WERI-Rb-1 (cell line): ENCODE data around the gene ABCG1.

ENCODE experiments used
- DNase-seq: peaks from one replicate; pipeline ENCODE4 v3.0.0-alpha.2; 2020
- H3K27ac ChIP-seq: fragments of 250-450 bp; sonication (Bioruptor Pico); 2 replicates; pipeline ENCODE4 v1.5.1; 2020; ENCODE audit warnings: mild to moderate bottlenecking, moderate library complexity
- H3K27me3 ChIP-seq: fragments of 250-450 bp; sonication (Bioruptor Pico); 2 replicates; pipeline ENCODE4 v1.5.1; 2021; ENCODE audit warnings: mild to moderate bottlenecking, low read depth, moderate library complexity; ENCODE audit not compliant: insufficient read depth, severe bottlenecking
- H3K36me3 ChIP-seq: fragments of 250-450 bp; sonication (Bioruptor Pico); 2 replicates; pipeline ENCODE4 v1.5.1; 2020; ENCODE audit warnings: mild to moderate bottlenecking, moderate library complexity
- H3K4me3 ChIP-seq: 2 replicates; pipeline ENCODE4 v1.5.1; 2011; ENCODE audit warnings: low read depth, mild to moderate bottlenecking, control low read depth, low read length
- H3K9me3 ChIP-seq: fragments of 250-450 bp; sonication (Bioruptor Pico); 2 replicates; pipeline ENCODE4 v1.5.1; 2021; ENCODE audit warnings: mild to moderate bottlenecking, moderate library complexity; ENCODE audit not compliant: severe bottlenecking
- CTCF ChIP-seq: IDR thresholded peaks from 2 replicates; pipeline ENCODE4 v1.5.1; 2011; ENCODE audit warnings: low read depth, mild to moderate bottlenecking, control low read depth, inconsistent platforms, low read length

The ABCG1 gene

DNA sequence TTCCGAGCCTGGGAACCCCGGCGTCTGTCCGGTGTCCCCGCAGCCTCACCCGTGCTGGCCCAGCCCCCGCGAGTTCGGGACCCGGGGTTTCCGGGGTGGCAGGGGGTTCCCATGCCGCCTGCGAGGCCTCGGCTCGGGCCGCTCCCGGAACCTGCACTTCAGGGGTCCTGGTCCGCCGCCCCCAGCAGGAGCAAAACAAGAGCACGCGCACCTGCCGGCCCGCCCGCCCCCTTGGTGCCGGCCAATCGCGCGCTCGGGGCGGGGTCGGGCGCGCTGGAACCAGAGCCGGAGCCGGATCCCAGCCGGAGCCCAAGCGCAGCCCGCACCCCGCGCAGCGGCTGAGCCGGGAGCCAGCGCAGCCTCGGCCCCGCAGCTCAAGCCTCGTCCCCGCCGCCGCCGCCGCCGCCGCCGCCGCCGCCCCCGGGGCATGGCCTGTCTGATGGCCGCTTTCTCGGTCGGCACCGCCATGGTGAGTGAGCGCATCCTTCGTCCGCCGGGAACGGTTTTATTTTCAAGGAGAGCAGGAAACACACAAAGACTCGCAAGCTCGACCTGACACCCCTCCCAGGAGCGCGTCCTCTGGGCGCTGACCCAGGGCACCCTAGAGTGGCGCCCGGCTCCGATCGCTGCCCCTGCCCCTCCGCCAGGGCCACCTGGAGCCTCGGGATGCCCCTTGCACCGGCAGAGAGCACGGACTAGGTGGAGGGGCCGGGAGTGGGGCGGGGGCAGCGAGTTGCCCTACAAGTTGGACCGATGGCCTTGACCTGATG is at the start of gene ABCG1:
ABCG1 (plus strand) TSS at position 305 of the 770 bp plus-strand sequence; CDS start at position 428, 123 bp downstream.
- H3K36me3 ChIP-seq: peaks cover 3% of the 10 kb centered on the region; the same call in 1 of the 2 replicates
- peak within 1 kb of the TSS; percentile 20 for H3K27ac ChIP-seq
- H3K9me3 ChIP-seq: peaks cover 11% of the 10 kb centered on the region
- H3K4me3 ChIP-seq: peak within 1 kb of the TSS; percentile 81
- H3K27me3 ChIP-seq: no peaks in the 10 kb centered on the region
- peak; percentile 60 for DNase-seq
- TF ChIP-seq CTCF: no peak

DNA sequence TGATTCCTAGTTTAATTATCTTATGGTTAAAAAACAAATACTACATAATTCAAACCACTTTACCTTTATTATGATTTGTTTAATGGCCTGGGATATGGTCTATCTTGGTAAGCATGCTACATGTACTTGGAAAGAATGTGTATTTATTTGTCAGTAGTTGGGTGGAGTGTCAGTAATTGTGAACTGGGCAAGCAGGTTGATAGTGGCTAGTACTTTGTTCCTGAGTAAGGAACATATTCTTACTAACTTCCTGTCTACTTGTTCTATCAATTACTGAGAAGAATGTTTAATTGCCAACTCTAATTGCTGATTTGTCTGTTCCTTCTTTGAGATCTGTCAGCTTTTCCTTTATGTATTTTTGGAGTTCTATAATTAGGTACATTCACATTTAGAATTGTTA is 49.2 kb upstream of the ABCG1 start:
- H3K27me3 ChIP-seq: no peaks in the 10 kb centered on the region
- no peaks in the 10 kb centered on the region for H3K36me3 ChIP-seq
- no peak for TF ChIP-seq CTCF
- H3K27ac ChIP-seq: no peak overlapping the region
- H3K4me3 ChIP-seq: no peak overlapping the region
- no peak for DNase-seq
- H3K9me3 ChIP-seq: no peaks in the 10 kb centered on the region

DNA sequence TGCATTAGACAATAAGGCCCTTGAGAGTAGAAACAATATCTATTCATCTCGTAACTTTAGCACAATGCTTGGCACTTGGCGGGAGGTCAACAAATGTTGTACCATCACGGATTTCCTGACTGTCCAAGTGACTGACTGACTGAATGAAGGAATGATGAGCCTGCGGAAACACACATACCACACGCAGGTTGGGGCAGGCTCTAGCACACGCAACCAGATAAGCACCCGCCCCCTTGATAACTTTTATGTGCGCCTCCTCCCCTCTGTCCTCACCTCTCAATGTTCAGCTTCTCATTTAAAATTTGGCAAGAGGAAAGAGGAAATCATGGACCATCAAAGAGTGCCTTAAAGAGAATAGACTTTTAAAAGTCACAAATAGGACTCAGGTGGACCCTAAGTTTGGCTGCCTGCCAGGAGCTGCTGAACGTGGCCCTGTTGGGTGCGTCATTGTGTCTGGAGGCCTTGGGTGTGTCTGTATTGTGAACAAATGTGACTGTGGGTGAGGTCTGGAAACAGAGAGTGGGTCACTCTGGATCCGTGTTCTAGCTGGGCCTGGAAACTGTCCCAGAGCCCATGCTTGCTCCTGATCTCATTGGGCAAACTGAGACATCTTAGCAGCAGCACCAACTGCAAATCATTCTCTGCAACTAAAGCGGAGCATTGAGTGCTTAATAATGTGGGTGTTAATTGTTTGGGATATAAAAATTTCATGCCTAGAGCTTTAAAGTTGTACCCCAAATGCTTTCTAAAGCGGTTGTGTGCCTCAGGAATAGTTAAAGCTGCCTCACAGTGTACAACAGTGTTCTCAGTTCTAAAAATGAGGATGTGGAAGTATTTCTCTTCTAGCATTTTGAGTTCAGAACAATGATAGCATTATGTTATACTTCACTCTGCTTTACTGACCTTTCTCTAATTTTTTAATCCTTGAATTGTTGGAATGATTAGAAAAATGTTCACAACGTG is 47.6 kb upstream of the ABCG1 start:
- no peaks in the 10 kb centered on the region for H3K27me3 ChIP-seq
- no peaks in the 10 kb centered on the region for H3K36me3 ChIP-seq
- no peak for TF ChIP-seq CTCF
- H3K4me3 ChIP-seq: no peak overlapping the region
- H3K9me3 ChIP-seq: no peaks in the 10 kb centered on the region
- no peak overlapping the region for H3K27ac ChIP-seq
- no peak for DNase-seq

GRCh38 chr21:42172596-42173483 is 46.1 kb upstream of the ABCG1 start:
- DNase-seq: no peak
- no peak for TF ChIP-seq CTCF
- H3K4me3 ChIP-seq: no peak overlapping the region
- no peak overlapping the region for H3K27ac ChIP-seq
- H3K27me3 ChIP-seq: no peaks in the 10 kb centered on the region
- H3K9me3 ChIP-seq: no peaks in the 10 kb centered on the region
- H3K36me3 ChIP-seq: no peaks in the 10 kb centered on the region

GRCh38 chr21:42174173-42174572 is 44.8 kb upstream of the ABCG1 start:
- Histone ChIP-seq H3K36me3 (no peaks in the 10 kb centered on the region), H3K4me3 (no peak overlapping the region), H3K27ac (no peak overlapping the region), H3K9me3 (no peaks in the 10 kb centered on the region), H3K27me3 (no peaks in the 10 kb centered on the region)
- DNase-seq: no peak
- no peak for TF ChIP-seq CTCF
